NB4 (cell line): ENCODE data around the gene SCARB1.

ENCODE experiments used
- DNase-seq: peaks from one replicate; pipeline ENCODE4 v3.0.0; 2010; ENCODE audit warnings: low read depth
- H3K4me3 ChIP-seq: one replicate; pipeline ENCODE4 v1.5.1; 2011; ENCODE audit warnings: mild to moderate bottlenecking, low read depth, low read length, moderate library complexity
- MYC ChIP-seq: IDR thresholded peaks from 2 replicates; pipeline ENCODE4 v1.6.1; 2011; ENCODE audit warnings: low read depth, low read length
- POLR2A ChIP-seq: IDR thresholded peaks from 2 replicates; pipeline ENCODE4 v1.6.1; 2011; ENCODE audit warnings: mild to moderate bottlenecking; ENCODE audit not compliant: insufficient read length; ENCODE audit errors: extremely low read depth
- TF ChIP-seq, protein P1 (sequence below): IDR thresholded peaks from 2 replicates; pipeline ENCODE4 v1.6.1; 2011; ENCODE audit warnings: low read depth, low read length
- TF ChIP-seq, protein P2 (sequence below): IDR thresholded peaks from one replicate; pipeline ENCODE4 v1.5.1; 2012; ENCODE audit warnings: low read depth, low read length

Gene SCARB1

DNA sequence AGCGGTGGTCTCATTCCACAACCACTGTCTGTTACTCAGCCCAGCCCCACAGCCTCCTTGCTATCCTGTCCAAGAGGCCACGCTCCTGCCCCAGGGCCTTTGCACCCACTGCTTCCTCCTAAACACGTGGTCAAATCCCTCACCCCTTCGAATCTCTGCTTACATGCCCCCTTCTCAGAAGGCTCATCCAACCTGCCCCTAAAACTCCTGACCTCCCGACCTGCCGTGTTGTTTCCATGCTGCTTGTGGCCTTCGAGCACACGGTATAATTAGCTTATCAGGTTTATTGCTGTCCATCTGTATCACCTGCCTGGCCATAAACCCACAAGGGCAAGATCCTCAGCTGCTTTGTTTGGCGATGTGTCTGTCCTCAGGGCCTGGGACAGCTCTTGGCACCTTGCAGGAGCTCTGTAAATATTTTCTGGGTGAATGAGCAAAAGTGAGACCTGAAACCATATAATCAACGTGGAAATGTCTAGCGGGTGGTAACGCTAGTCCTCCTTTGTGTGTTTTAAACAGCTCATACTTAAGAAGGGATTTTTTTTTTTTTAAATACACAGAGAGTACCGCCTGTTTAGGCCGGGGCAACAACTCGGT lies 36.0 kb downstream of the SCARB1 start:
- TF ChIP-seq MYC: no peak
- TF ChIP-seq POLR2A: no peak
- TF ChIP-seq, protein P1, sequence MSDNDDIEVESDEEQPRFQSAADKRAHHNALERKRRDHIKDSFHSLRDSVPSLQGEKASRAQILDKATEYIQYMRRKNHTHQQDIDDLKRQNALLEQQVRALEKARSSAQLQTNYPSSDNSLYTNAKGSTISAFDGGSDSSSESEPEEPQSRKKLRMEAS: no peak
- no peak overlapping the region for H3K4me3 ChIP-seq
- no peak for DNase-seq

DNA sequence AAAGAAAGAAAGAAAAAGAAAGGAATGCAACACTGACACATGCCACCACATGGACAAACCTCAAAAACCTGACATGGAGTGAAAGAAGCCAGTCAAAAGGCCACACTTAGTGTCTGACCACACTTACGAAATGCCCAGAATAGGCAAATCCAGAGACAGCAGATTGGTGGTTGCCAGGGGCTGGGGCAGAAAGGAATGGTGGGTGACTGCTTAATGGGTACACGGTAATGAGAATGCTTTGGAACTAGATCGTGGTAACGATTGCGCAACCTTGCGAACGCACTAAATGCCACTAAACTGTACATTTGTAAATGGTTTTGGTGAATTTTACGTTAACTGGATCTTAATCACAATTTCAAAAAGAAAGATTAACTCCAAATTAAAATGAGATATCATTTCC lies 39.5 kb downstream of the SCARB1 start:
- no peak overlapping the region for H3K4me3 ChIP-seq
- TF ChIP-seq, protein P2, sequence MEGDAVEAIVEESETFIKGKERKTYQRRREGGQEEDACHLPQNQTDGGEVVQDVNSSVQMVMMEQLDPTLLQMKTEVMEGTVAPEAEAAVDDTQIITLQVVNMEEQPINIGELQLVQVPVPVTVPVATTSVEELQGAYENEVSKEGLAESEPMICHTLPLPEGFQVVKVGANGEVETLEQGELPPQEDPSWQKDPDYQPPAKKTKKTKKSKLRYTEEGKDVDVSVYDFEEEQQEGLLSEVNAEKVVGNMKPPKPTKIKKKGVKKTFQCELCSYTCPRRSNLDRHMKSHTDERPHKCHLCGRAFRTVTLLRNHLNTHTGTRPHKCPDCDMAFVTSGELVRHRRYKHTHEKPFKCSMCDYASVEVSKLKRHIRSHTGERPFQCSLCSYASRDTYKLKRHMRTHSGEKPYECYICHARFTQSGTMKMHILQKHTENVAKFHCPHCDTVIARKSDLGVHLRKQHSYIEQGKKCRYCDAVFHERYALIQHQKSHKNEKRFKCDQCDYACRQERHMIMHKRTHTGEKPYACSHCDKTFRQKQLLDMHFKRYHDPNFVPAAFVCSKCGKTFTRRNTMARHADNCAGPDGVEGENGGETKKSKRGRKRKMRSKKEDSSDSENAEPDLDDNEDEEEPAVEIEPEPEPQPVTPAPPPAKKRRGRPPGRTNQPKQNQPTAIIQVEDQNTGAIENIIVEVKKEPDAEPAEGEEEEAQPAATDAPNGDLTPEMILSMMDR: no peak
- TF ChIP-seq POLR2A (no peak), MYC (no peak)
- TF ChIP-seq, protein P1: peak; percentile 28; the same call in 1 of the 2 replicates
- DNase-seq: peak; percentile 82

DNA sequence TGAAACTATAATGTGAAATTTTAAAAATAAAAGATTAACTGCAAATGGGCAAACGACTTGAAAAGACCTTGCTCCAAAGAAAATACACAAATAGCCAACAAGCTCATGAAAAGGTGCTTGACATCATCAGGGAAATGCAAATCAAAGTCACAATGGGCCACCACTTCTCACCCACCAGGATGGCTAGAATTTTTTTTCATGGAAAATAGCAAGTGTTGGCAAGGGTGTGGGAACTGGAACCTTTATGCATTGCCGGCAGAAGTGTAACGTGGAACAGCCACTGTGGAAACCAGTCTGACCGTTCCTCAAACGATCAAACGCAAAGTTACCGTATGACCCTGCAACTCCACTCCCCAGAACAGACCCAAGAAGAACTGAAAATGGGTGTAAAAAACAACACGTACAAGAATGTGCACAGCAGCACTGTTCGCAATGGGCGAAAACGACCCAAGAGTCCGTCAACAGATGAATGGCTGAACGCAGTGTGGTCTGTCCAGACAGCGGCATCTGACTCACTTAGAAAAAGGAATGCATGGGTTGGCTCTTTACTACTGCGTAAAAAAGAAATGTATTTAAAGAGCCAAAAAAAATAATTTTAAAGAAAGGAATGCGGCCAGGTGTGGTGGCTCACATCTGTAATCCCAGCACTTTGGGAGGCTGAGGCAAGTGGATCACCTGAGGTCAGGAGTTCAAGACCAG lies 40.2 kb downstream of the SCARB1 start:
- TF ChIP-seq MYC (no peak), POLR2A (no peak)
- TF ChIP-seq, protein P1: no peak
- TF ChIP-seq, protein P2: no peak
- DNase-seq: no peak
- no peak overlapping the region for H3K4me3 ChIP-seq

DNA sequence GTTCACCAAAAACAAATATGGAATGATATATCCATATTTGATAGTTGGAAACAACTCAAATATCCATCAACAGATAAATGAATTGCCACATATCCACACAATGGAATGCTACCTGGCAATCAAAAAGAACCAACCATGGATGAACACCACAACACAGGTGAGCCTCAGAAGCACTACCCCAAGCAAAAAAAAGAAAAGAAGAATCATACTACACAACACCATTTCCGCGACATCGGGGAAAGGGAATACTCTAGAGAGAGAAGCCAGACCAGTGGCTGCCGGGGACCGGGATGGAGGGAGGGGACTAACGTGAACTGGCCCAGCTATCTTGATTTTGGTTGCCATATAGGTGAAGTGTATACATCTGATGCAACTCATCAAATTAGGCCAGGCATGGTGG lies 41.4 kb downstream of the SCARB1 start:
- H3K4me3 ChIP-seq: no peak overlapping the region
- no peak for DNase-seq
- TF ChIP-seq, protein P1: no peak
- TF ChIP-seq, protein P2: no peak
- TF ChIP-seq POLR2A (no peak), MYC (no peak)

DNA sequence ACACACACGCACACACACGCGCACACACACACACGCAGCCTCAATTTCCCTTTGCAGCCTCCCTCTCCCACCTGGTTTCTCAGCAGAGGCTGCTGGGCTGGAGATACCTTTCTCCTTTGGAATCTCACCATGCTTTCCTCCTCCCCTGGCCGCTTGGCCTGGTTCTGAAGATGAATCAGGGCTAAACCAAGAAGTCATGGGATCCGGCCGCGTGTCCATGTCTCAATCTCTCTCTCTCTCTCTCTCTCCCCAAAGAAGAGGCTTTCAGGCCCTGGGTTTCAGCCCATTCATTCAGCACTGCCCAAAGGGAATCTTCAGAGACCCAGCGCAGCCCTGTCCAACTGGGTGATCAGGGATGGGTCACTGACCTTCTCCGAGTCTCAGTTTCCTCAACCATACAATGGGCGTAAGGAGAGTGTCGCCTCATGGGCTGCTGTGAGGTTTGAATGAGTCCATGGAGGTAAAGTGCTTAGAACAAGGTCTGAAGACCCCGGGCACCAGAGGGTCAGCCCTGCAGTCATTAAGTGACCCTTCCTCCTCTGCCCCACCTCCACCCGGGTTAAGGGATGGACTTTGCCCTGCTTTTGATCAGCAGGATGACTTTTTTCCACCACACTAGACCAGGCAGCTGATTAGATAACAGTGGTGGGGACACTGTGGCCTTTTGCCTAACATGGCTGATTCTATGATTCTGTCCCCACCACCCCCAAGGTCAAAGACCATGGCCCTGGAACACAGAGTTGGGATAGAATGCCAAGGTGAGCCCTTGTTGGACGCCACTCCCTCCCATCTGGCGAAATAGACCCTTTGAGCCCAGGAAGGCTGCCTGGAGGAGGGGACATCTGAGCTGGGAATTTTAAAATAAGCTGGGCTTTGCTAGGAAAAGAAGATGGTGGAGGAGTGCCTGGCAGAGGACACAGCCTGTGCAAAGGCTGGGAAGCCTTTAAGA lies 42.1 kb downstream of the SCARB1 start:
- no peak for DNase-seq
- H3K4me3 ChIP-seq: no peak overlapping the region
- TF ChIP-seq, protein P1: no peak
- TF ChIP-seq, protein P2: no peak
- TF ChIP-seq POLR2A (no peak), MYC (no peak)
